ENCODE data around the gene FAM25G.
"Not testable (repeated sequence)": the region's sequence is repeated elsewhere in the genome, so short reads cannot be mapped to it uniquely, and the experiment has no call there.

DNA sequence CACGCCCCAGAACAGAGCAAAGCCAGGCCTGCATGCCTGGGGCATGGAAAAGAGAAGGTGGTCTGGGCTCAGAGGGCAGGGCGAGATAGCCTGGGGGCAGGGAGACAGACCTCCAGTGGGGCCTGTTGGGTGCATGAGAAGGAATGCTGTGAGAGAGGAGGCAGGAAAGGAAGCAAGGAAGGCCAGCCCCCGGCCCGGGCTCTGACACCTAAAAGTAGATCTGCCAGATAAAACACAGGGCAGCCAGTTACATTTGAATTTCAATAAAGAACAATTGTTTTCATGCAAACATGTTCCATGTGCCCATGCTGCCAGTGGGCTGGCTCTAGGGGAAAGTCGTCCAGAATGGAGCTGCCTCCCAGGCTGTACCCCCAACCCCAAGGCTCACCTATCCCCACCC, 13.4 kb downstream of the FAM25G start:
- TF ChIP-seq, protein P1, sequence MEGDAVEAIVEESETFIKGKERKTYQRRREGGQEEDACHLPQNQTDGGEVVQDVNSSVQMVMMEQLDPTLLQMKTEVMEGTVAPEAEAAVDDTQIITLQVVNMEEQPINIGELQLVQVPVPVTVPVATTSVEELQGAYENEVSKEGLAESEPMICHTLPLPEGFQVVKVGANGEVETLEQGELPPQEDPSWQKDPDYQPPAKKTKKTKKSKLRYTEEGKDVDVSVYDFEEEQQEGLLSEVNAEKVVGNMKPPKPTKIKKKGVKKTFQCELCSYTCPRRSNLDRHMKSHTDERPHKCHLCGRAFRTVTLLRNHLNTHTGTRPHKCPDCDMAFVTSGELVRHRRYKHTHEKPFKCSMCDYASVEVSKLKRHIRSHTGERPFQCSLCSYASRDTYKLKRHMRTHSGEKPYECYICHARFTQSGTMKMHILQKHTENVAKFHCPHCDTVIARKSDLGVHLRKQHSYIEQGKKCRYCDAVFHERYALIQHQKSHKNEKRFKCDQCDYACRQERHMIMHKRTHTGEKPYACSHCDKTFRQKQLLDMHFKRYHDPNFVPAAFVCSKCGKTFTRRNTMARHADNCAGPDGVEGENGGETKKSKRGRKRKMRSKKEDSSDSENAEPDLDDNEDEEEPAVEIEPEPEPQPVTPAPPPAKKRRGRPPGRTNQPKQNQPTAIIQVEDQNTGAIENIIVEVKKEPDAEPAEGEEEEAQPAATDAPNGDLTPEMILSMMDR (conservative IDR thresholded peaks at IDR 0.05): not testable (repeated sequence)
- TF ChIP-seq ZFX (IDR thresholded peaks at IDR 0.05): not testable (repeated sequence)

Measured in C4-2B (cell line).